ENCODE data around the gene ZBTB7A.
A peak's percentile ranks its signal among the peaks of the same experiment; 100 is the strongest.
"Not testable (repeated sequence)": the region's sequence is repeated elsewhere in the genome, so short reads cannot be mapped to it uniquely, and the experiment has no call there.

The ZBTB7A gene

GRCh38 chr19:4015705-4016402, 50.8 kb downstream of the ZBTB7A start:
- no peak for DNase-seq (ENCODE audit: low spot score)

- no peak for DNase-seq (ENCODE audit: low spot score)
These were observed 51.9 kb downstream of the ZBTB7A start for GRCh38 chr19:4014541-4015491.

GRCh38 chr19:4013886-4014540, 52.7 kb downstream of the ZBTB7A start:
- no peak for DNase-seq (ENCODE audit: low spot score)

- DNase-seq (ENCODE audit: low spot score), result no peak
These were observed 53.6 kb downstream of the ZBTB7A start for GRCh38 chr19:4012975-4013634.

GRCh38 chr19:4012092-4012974, 54.4 kb downstream of the ZBTB7A start:
- DNase-seq (ENCODE audit: low spot score), result no peak

GRCh38 chr19:4011430-4011829, 55.3 kb downstream of the ZBTB7A start:
- not testable (repeated sequence) for DNase-seq (ENCODE audit: low spot score)

- no peak for DNase-seq (ENCODE audit: low spot score)
These were observed 55.9 kb downstream of the ZBTB7A start for GRCh38 chr19:4010808-4011110.

- DNase-seq (ENCODE audit: low spot score), result no peak
These were observed 56.5 kb downstream of the ZBTB7A start for GRCh38 chr19:4009990-4010807.

- DNase-seq (ENCODE audit: low spot score), result no peak
These were observed 58.7 kb downstream of the ZBTB7A start for GRCh38 chr19:4007836-4008539.

GRCh38 chr19:4007021-4007835, 59.5 kb downstream of the ZBTB7A start, which contains the start of gene PIAS4:
Gene PIAS4, plus strand, starts transcription at chr19:4007736. Its CDS starts 25 bp downstream, at chr19:4007761.
- DNase-seq (ENCODE audit: low spot score), result peak; percentile 90

- not testable (repeated sequence) for DNase-seq (ENCODE audit: low spot score)
These were observed 61.3 kb downstream of the ZBTB7A start for GRCh38 chr19:4005436-4005835.

- DNase-seq (ENCODE audit: low spot score), result not testable (repeated sequence)
These were observed 65.9 kb downstream of the ZBTB7A start for GRCh38 chr19:4000798-4001197.

- DNase-seq (ENCODE audit: low spot score), result not testable (repeated sequence)
These were observed 67.9 kb downstream of the ZBTB7A start for GRCh38 chr19:3998667-3999412.

- no peak for DNase-seq (ENCODE audit: low spot score)
These were observed 71.1 kb downstream of the ZBTB7A start for GRCh38 chr19:3995607-3996006.

Measured in SW480 (cell line).